MM.1S (cell line): ENCODE data around the gene FAM193A.

Experiments used
- DNase-seq: peaks from one replicate; pipeline ENCODE4 v3.0.0-alpha.2; 2015
- H2AFZ ChIP-seq: fragments of 300-600 bp; sonication (generic); 2 replicates; pipeline ENCODE4 v1.6.0; 2016; ENCODE audit warnings: antibody characterized with exemption, low read length
- H3F3A ChIP-seq: fragments of 300-600 bp; sonication (generic); 2 replicates; pipeline ENCODE4 v1.6.1; 2016; ENCODE audit warnings: mild to moderate bottlenecking, antibody characterized with exemption, low read length, moderate library complexity, mixed read lengths; ENCODE audit not compliant: insufficient read depth
- H3K27ac ChIP-seq: fragments of 300-600 bp; sonication (generic); 2 replicates; pipeline ENCODE4 v1.5.1; 2016; ENCODE audit warnings: mild to moderate bottlenecking, low read length
- H3K27me3 ChIP-seq: fragments of 300-600 bp; sonication (generic); replicated peaks from 2 replicates; pipeline ENCODE4 v1.6.0; 2016; ENCODE audit warnings: low read length; ENCODE audit not compliant: insufficient read depth
- H3K36me3 ChIP-seq: fragments of 300-600 bp; sonication (generic); replicated peaks from 2 replicates; pipeline ENCODE4 v1.6.1; 2016; ENCODE audit warnings: mild to moderate bottlenecking, low read length, mixed read lengths; ENCODE audit not compliant: insufficient read depth
- H3K4me1 ChIP-seq: fragments of 300-600 bp; sonication (generic); 2 replicates; pipeline ENCODE4 v1.6.1; 2016; ENCODE audit warnings: low read length, mixed read lengths
- H3K4me2 ChIP-seq: fragments of 300-600 bp; sonication (generic); 2 replicates; pipeline ENCODE4 v1.6.0; 2016; ENCODE audit warnings: low read depth, low read length
- H3K4me3 ChIP-seq: fragments of 300-600 bp; sonication (generic); 2 replicates; pipeline ENCODE4 v1.5.1; 2016; ENCODE audit warnings: low read length, mixed read lengths
- H3K79me2 ChIP-seq: fragments of 300-600 bp; sonication (generic); 2 replicates; pipeline ENCODE4 v1.6.1; 2016; ENCODE audit warnings: mixed run types, low read length, mixed read lengths
- H3K9ac ChIP-seq: fragments of 300-600 bp; sonication (generic); 2 replicates; pipeline ENCODE4 v1.6.1; 2016; ENCODE audit warnings: low read length, mixed read lengths
- H3K9me2 ChIP-seq: fragments of 300-600 bp; sonication (generic); replicated peaks from 2 replicates; pipeline ENCODE4 v1.6.1; 2016; ENCODE audit warnings: mild to moderate bottlenecking, low read length, mixed read lengths; ENCODE audit not compliant: insufficient read depth
- H3K9me3 ChIP-seq: fragments of 300-600 bp; sonication (generic); replicated peaks from 2 replicates; pipeline ENCODE4 v1.6.1; 2016; ENCODE audit warnings: mild to moderate bottlenecking, low read length, mixed read lengths; ENCODE audit not compliant: insufficient read depth
- H4K20me1 ChIP-seq: fragments of 300-600 bp; sonication (generic); 2 replicates; pipeline ENCODE4 v1.6.1; 2016; ENCODE audit warnings: mild to moderate bottlenecking, low read length, moderate library complexity, mixed read lengths; ENCODE audit not compliant: insufficient read depth
- EZH2 ChIP-seq: fragments of 300-600 bp; sonication (generic); optimal IDR thresholded peaks from 2 replicates; pipeline ENCODE3; 2017; ENCODE audit warnings: low read depth, mild to moderate bottlenecking, antibody characterized with exemption, low read length, mixed read lengths
- EZH2phosphoT487 ChIP-seq: fragments of 300-600 bp; sonication (generic); IDR thresholded peaks from 2 replicates; pipeline ENCODE4 v1.6.1; 2018; ENCODE audit warnings: antibody characterized with exemption, low read length
- TF ChIP-seq, protein P1 (sequence below): fragments of 300-600 bp; sonication (generic); IDR thresholded peaks from 2 replicates; pipeline ENCODE4 v1.5.1; 2016; ENCODE audit warnings: antibody characterized with exemption, low read length, mixed read lengths

The FAM193A gene

DNA sequence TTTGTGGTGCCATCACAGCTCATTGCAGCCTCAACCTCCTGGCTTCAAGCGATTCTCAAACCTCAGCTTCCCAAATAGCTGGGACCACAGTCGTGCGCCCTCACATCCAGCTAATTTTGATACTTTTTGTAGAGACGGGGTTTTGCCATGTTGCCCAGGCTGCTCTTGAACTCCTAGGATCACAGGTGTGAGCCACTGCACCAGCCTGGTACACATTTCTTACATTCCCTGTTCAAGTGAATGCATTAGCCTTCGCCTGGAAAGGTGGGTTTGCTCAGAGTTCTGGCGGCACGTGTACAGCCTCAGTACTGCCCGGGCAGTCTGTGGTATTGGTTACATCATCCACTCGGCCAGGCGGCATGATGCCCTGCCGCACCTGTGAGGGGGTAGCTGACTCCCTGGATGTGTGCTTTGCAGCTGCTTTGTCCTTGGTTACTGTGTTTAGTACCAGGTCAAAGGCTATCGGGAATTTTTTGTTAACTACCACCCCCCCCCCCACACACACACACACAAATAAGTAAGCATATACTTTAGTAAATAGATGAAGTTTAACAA, 162.6 kb downstream of the FAM193A start:
- H3K9me3 ChIP-seq: no peaks in the 10 kb centered on the region
- H3K4me1 ChIP-seq: peaks cover 17% of the 10 kb centered on the region
- no peaks in the 10 kb centered on the region for H3K27me3 ChIP-seq
- H4K20me1 ChIP-seq: peaks cover 3% of the 10 kb centered on the region; the same call in 1 of the 2 replicates
- H3K4me2 ChIP-seq: no peak overlapping the region
- TF ChIP-seq EZH2: no peak
- DNase-seq: no peak
- H3K36me3 ChIP-seq: 0 out of 2 replicates have a peak, but pooled peaks cover 3% of the 10 kb centered on the region
- H3K4me3 ChIP-seq: no peak overlapping the region
- H3K9me2 ChIP-seq: no peaks in the 10 kb centered on the region
- H3K27ac ChIP-seq: no peak overlapping the region
- H3K9ac ChIP-seq: no peak overlapping the region
- H3K79me2 ChIP-seq: peaks cover 13% of the 10 kb centered on the region
- no peak overlapping the region for H2AFZ ChIP-seq
- peaks cover 12% of the 10 kb centered on the region for H3F3A ChIP-seq

DNA sequence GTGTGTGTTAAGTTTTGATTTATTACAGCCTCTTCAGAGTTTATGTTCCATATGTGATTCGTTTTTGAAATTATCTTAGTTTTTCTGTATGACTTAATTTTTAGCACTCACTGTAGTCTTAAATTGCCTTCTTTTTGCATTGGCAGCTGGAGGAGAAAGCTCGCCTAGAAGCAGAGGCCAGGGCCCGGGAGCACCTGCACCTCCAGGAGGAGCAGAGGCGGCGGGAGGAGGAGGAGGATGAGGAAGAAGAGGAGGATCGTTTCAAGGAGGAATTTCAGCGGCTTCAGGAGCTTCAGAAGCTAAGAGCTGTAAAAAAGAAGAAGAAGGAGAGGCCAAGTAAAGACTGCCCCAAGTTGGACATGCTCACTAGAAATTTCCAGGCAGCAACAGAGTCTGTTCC, 163.1 kb downstream of the FAM193A start:
- Histone ChIP-seq H3K9me2 (no peaks in the 10 kb centered on the region), H3K79me2 (peaks cover 13% of the 10 kb centered on the region), H3F3A (peaks cover 12% of the 10 kb centered on the region), H3K27me3 (no peaks in the 10 kb centered on the region), H3K9ac (no peak overlapping the region), H3K9me3 (no peaks in the 10 kb centered on the region), H3K36me3 (0 out of 2 replicates have a peak, but pooled peaks cover 3% of the 10 kb centered on the region), H3K27ac (no peak overlapping the region), H3K4me1 (peaks cover 17% of the 10 kb centered on the region), H3K4me2 (no peak overlapping the region), H2AFZ (no peak overlapping the region), H3K4me3 (no peak overlapping the region), H4K20me1 (peaks cover 3% of the 10 kb centered on the region; the same call in 1 of the 2 replicates)
- no peak for DNase-seq
- TF ChIP-seq EZH2: no peak
- no peak for TF ChIP-seq EZH2phosphoT487
- TF ChIP-seq, protein P1, sequence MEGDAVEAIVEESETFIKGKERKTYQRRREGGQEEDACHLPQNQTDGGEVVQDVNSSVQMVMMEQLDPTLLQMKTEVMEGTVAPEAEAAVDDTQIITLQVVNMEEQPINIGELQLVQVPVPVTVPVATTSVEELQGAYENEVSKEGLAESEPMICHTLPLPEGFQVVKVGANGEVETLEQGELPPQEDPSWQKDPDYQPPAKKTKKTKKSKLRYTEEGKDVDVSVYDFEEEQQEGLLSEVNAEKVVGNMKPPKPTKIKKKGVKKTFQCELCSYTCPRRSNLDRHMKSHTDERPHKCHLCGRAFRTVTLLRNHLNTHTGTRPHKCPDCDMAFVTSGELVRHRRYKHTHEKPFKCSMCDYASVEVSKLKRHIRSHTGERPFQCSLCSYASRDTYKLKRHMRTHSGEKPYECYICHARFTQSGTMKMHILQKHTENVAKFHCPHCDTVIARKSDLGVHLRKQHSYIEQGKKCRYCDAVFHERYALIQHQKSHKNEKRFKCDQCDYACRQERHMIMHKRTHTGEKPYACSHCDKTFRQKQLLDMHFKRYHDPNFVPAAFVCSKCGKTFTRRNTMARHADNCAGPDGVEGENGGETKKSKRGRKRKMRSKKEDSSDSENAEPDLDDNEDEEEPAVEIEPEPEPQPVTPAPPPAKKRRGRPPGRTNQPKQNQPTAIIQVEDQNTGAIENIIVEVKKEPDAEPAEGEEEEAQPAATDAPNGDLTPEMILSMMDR: no peak

DNA sequence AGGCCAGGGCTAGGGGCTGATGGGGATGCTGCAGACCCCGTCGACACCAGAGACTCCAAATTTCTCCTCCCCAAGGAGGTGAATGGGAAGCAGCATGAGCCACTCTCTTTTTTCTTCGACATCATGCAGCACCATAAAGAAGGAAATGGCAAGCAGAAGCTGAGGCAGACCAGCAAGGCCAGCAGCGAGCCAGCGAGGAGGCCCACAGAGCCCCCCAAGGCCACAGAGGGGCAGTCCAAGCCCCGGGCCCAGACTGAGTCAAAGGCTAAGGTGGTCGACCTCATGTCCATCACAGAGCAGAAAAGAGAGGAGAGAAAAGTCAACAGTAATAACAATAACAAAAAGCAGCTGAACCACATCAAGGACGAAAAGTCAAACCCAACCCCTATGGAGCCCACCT, 163.6 kb downstream of the FAM193A start:
- H3K79me2 ChIP-seq: peaks cover 13% of the 10 kb centered on the region
- no peaks in the 10 kb centered on the region for H3K27me3 ChIP-seq
- H3K9ac ChIP-seq: no peak overlapping the region
- no peaks in the 10 kb centered on the region for H3K9me3 ChIP-seq
- no peak overlapping the region for H3K27ac ChIP-seq
- H4K20me1 ChIP-seq: peaks cover 3% of the 10 kb centered on the region; the same call in 1 of the 2 replicates
- DNase-seq: no peak
- 0 out of 2 replicates have a peak, but pooled peaks cover 3% of the 10 kb centered on the region for H3K36me3 ChIP-seq
- H3K4me1 ChIP-seq: peaks cover 17% of the 10 kb centered on the region
- no peak overlapping the region for H3K4me3 ChIP-seq
- H3F3A ChIP-seq: peaks cover 12% of the 10 kb centered on the region
- TF ChIP-seq, protein P1: no peak
- TF ChIP-seq EZH2 (no peak), EZH2phosphoT487 (no peak)
- no peaks in the 10 kb centered on the region for H3K9me2 ChIP-seq
- no peak overlapping the region for H3K4me2 ChIP-seq
- no peak overlapping the region for H2AFZ ChIP-seq

DNA sequence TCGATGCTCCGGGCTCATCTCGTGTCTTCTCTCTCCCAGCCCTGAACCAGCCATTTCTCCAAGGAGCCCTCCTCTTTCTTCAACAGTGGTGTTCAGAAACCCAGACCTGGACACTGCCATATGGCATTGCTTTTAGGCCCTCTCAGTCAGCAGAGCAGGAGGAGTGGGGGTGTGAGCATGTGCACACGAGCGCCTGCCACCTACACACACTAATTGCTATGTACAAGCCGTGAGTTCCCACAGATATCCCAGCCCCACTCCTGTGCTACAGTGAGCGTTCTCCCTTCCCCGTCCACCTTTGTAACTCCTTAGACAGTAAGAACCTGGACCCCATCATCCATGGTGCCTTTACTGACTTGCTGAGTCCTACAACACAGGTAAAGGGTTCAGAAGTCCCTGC, 165.9 kb downstream of the FAM193A start:
- no peaks in the 10 kb centered on the region for H3K9me3 ChIP-seq
- H3F3A ChIP-seq: no peaks in the 10 kb centered on the region
- no peak overlapping the region for H3K9ac ChIP-seq
- no peak overlapping the region for H3K27ac ChIP-seq
- H3K79me2 ChIP-seq: peaks cover 9% of the 10 kb centered on the region
- peaks cover 2% of the 10 kb centered on the region for H3K4me1 ChIP-seq
- H4K20me1 ChIP-seq: no peaks in the 10 kb centered on the region
- H3K36me3 ChIP-seq: no peaks in the 10 kb centered on the region
- H3K9me2 ChIP-seq: no peaks in the 10 kb centered on the region
- TF ChIP-seq, protein P1: no peak
- TF ChIP-seq EZH2 (no peak), EZH2phosphoT487 (no peak)
- no peak overlapping the region for H3K4me3 ChIP-seq
- no peak overlapping the region for H2AFZ ChIP-seq
- DNase-seq: no peak
- H3K4me2 ChIP-seq: no peak overlapping the region
- no peaks in the 10 kb centered on the region for H3K27me3 ChIP-seq
